A673 (cell line): Measurements from ENCODE around the gene CAMK2G. TPM values are rescaled to one million over a fixed set of nuclear protein-coding genes. Genes with fewer than 3 reads are reported as not detected.

Experiments
- BruUV-seq: library from RNA; stranded (reverse); fragments of 400-500 nt; replicated peaks from 2 replicates; lab custom pipeline; 2021; lab: Mats Ljungman, UMichigan
- CTCF ChIA-PET: fragments of 300-600 bp; sonication (Branson Sonifier 250); formaldehyde crosslinking; loops from one replicate; lab custom pipeline; 2022; ENCODE audit warnings: antibody characterized with exemption; lab: Charles Lee
- POLR2A ChIA-PET: fragments of 300-600 bp; sonication (Branson Sonifier 250); formaldehyde crosslinking; loops from one replicate; lab custom pipeline; 2022; ENCODE audit warnings: antibody characterized with exemption; ENCODE audit not compliant: low non-redundant PET; lab: Charles Lee
- DNase-seq: peaks from one replicate; pipeline ENCODE4 v3.0.0-alpha.2; 2015; ENCODE audit warnings: low spot score
- H3K27ac ChIP-seq: fragments of 200-600 bp; sonication (generic); 2 replicates; pipeline ENCODE4 v1.5.1; 2016; ENCODE audit warnings: mixed run types, low read depth, mild to moderate bottlenecking, mixed read lengths, antibody characterized with exemption, low read length; ENCODE audit not compliant: poor library complexity, severe bottlenecking
- H3K27me3 ChIP-seq: fragments of 200-600 bp; sonication (generic); replicated peaks from 2 replicates; pipeline ENCODE4 v1.6.1; 2017; ENCODE audit warnings: mixed run types, low read depth, mild to moderate bottlenecking, mixed read lengths, antibody characterized with exemption, low read length; ENCODE audit not compliant: insufficient read depth, poor library complexity
- H3K36me3 ChIP-seq: fragments of 200-600 bp; sonication (generic); 2 replicates; pipeline ENCODE4 v1.6.1; 2016; ENCODE audit warnings: mixed run types, mild to moderate bottlenecking, mixed read lengths, antibody characterized with exemption, low read length; ENCODE audit not compliant: insufficient read depth, poor library complexity, severe bottlenecking
- H3K4me1 ChIP-seq: fragments of 200-600 bp; sonication (generic); 2 replicates; pipeline ENCODE4 v1.6.1; 2017; ENCODE audit warnings: mixed run types, mild to moderate bottlenecking, mixed read lengths, antibody characterized with exemption, low read length; ENCODE audit not compliant: insufficient read depth, poor library complexity, severe bottlenecking
- H3K4me3 ChIP-seq: fragments of 200-600 bp; sonication (generic); 2 replicates; pipeline ENCODE4 v1.5.1; 2016; ENCODE audit warnings: low read depth, mixed run types, mild to moderate bottlenecking, mixed read lengths, low read length; ENCODE audit not compliant: poor library complexity, severe bottlenecking
- H3K9me3 ChIP-seq: fragments of 200-600 bp; sonication (generic); 2 replicates; pipeline ENCODE4 v1.6.1; 2016; ENCODE audit warnings: mixed run types, low read depth, mild to moderate bottlenecking, mixed read lengths, antibody characterized with exemption, low read length; ENCODE audit not compliant: poor library complexity, severe bottlenecking
- CTCF ChIP-seq: fragments of 300-800, 200-600 bp; sonication (generic); conservative IDR thresholded peaks from 2 replicates; pipeline ENCODE4 v1.5.1; 2017; ENCODE audit warnings: low read depth, mild to moderate bottlenecking, antibody characterized with exemption, low read length, moderate library complexity, mixed read lengths
- EZH2 ChIP-seq: fragments of 200-600 bp; sonication (generic); IDR thresholded peaks from 2 replicates; pipeline ENCODE4 v1.6.1; 2017; ENCODE audit warnings: borderline replicate concordance, low read depth, mild to moderate bottlenecking, mixed read lengths, antibody characterized with exemption, low read length; ENCODE audit not compliant: poor library complexity, severe bottlenecking
- intact Hi-C: fragments of 100-400 bp; cut with micrococcal nuclease; formaldehyde crosslinking; loops from one replicate; pipeline ENCODE4 v1.10.0; 2022; ENCODE audit not compliant: unreplicated experiment
- total RNA-seq: library from RNA; stranded (reverse); gene quantifications from 2 replicates; pipeline ENCODE4 v1.2.3, GENCODE V29; 2021

The CAMK2G gene
- total RNA-seq, 1 experiment from 2014 or later: 32.7 TPM

GRCh38 chr10:73765066-73765465 lies 109.3 kb downstream of the CAMK2G start:
- H3K27ac ChIP-seq: no peak overlapping the region
- H3K9me3 ChIP-seq: no peaks in the 10 kb centered on the region
- ChIA-PET POLR2A (no interaction called here), CTCF (no interaction called here)
- BruUV-seq: no TSS peak
- H3K36me3 ChIP-seq: peaks cover 75% of the 10 kb centered on the region
- H3K4me1 ChIP-seq: no peaks in the 10 kb centered on the region
- TF ChIP-seq CTCF: no peak
- no peak for TF ChIP-seq EZH2
- DNase-seq: no peak
- no peak overlapping the region for H3K4me3 ChIP-seq
- no peaks in the 10 kb centered on the region for H3K27me3 ChIP-seq
- intact Hi-C loops: no loop called here

- Histone ChIP-seq H3K27me3 (no peaks in the 10 kb centered on the region), H3K27ac (no peak overlapping the region), H3K9me3 (no peaks in the 10 kb centered on the region), H3K4me1 (no peaks in the 10 kb centered on the region), H3K4me3 (no peak overlapping the region), H3K36me3 (peaks cover 76% of the 10 kb centered on the region)
- intact Hi-C loops: no loop called here
- no peak for TF ChIP-seq EZH2
- TF ChIP-seq CTCF: no peak
- BruUV-seq: no TSS peak
- POLR2A ChIA-PET: no interaction called here
- CTCF ChIA-PET: no interaction called here
- no peak for DNase-seq
Observed at GRCh38 chr10:73763343-73763742, 111.0 kb downstream of the CAMK2G start.

GRCh38 chr10:73762915-73763314 lies 111.4 kb downstream of the CAMK2G start:
- no peak for DNase-seq
- intact Hi-C loops: no loop called here
- peaks cover 76% of the 10 kb centered on the region for H3K36me3 ChIP-seq
- H3K27me3 ChIP-seq: no peaks in the 10 kb centered on the region
- ChIA-PET CTCF (no interaction called here), POLR2A (no interaction called here)
- H3K4me1 ChIP-seq: no peaks in the 10 kb centered on the region
- TF ChIP-seq CTCF (no peak), EZH2 (no peak)
- no peak overlapping the region for H3K27ac ChIP-seq
- H3K9me3 ChIP-seq: no peaks in the 10 kb centered on the region
- BruUV-seq: no TSS peak
- H3K4me3 ChIP-seq: no peak overlapping the region

Other genes with a start within 250 kb of the CAMK2G start
- gene MYOZ1, start 233.1 kb downstream of the CAMK2G start, total RNA-seq: 0.19 TPM in 1 of 2 replicates, not detected in the other
- gene SYNPO2L, start 218.5 kb downstream of the CAMK2G start, total RNA-seq: 0.06 TPM in 1 of 2 replicates, not detected in the other
- 5.7 and 6.4 TPM in 2 replicates for gene AGAP5, start 176.4 kb downstream of the CAMK2G start, total RNA-seq
- gene SEC24C, start 130.2 kb downstream of the CAMK2G start, total RNA-seq: 71.2 and 74.9 TPM in 2 replicates
- 37.5 and 37.7 TPM in 2 replicates for gene CHCHD1, start 92.5 kb downstream of the CAMK2G start, total RNA-seq
- 71.3 and 81.1 TPM in 2 replicates for gene ZSWIM8, start 88.9 kb downstream of the CAMK2G start, total RNA-seq
- 23.1 and 28.9 TPM in 2 replicates for gene NDST2, start 63.0 kb downstream of the CAMK2G start, total RNA-seq
- 6.9 and 8.3 TPM in 2 replicates for gene PLAU, start 36.6 kb upstream of the CAMK2G start, total RNA-seq
- gene VCL, start 123.6 kb upstream of the CAMK2G start, total RNA-seq: 159 and 176 TPM in 2 replicates